ENCODE data around the gene CDH4.

GRCh38 chr20:61627791-61628415 is 375.8 kb downstream of the CDH4 start:
- no peak for TF ChIP-seq POLR2A (IDR thresholded peaks at IDR 0.05)
- TF ChIP-seq CTCF (IDR thresholded peaks at IDR 0.05), result no peak
